Measurements from ENCODE around the gene UIMC1.

- TF ChIP-seq, protein P1, sequence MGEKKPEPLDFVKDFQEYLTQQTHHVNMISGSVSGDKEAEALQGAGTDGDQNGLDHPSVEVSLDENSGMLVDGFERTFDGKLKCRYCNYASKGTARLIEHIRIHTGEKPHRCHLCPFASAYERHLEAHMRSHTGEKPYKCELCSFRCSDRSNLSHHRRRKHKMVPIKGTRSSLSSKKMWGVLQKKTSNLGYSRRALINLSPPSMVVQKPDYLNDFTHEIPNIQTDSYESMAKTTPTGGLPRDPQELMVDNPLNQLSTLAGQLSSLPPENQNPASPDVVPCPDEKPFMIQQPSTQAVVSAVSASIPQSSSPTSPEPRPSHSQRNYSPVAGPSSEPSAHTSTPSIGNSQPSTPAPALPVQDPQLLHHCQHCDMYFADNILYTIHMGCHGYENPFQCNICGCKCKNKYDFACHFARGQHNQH (CRISPR knock-in tag; IDR thresholded peaks at IDR 0.05) = no peak
- TF ChIP-seq U2AF1 (optimal IDR thresholded peaks at IDR 0.05; ENCODE audit: low read depth, low read length) = no peak
- TF ChIP-seq, protein P2, sequence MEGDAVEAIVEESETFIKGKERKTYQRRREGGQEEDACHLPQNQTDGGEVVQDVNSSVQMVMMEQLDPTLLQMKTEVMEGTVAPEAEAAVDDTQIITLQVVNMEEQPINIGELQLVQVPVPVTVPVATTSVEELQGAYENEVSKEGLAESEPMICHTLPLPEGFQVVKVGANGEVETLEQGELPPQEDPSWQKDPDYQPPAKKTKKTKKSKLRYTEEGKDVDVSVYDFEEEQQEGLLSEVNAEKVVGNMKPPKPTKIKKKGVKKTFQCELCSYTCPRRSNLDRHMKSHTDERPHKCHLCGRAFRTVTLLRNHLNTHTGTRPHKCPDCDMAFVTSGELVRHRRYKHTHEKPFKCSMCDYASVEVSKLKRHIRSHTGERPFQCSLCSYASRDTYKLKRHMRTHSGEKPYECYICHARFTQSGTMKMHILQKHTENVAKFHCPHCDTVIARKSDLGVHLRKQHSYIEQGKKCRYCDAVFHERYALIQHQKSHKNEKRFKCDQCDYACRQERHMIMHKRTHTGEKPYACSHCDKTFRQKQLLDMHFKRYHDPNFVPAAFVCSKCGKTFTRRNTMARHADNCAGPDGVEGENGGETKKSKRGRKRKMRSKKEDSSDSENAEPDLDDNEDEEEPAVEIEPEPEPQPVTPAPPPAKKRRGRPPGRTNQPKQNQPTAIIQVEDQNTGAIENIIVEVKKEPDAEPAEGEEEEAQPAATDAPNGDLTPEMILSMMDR (CRISPR knock-in tag; IDR thresholded peaks at IDR 0.05) = no peak
- TF ChIP-seq ATF7 (IDR thresholded peaks at IDR 0.05) = no peak
- TF ChIP-seq ATF7 (CRISPR knock-in tag; IDR thresholded peaks at IDR 0.05) = no peak
- no peak for TF ChIP-seq ZNF746 (CRISPR knock-in tag; IDR thresholded peaks at IDR 0.05)
- no peak for TF ChIP-seq POLR2AphosphoS5 (IDR thresholded peaks at IDR 0.05; ENCODE audit: low read depth, low read length)
- TF ChIP-seq IKZF1 (IDR thresholded peaks at IDR 0.05) = no peak
These were observed 13.5 kb upstream of the UIMC1 start for GRCh38 chr5:177020033-177020432.
